Measurements from ENCODE around the gene MLH3. TPM values are rescaled to one million over a fixed set of nuclear protein-coding genes. Genes with fewer than 3 reads are reported as not detected.

Gene MLH3
- total and polyA plus RNA-seq, 2 of the 13 experiments (the other 11 are each of a cell fraction or from before 2014, with no cell fraction given): 14.4 to 24.8 TPM

DNA sequence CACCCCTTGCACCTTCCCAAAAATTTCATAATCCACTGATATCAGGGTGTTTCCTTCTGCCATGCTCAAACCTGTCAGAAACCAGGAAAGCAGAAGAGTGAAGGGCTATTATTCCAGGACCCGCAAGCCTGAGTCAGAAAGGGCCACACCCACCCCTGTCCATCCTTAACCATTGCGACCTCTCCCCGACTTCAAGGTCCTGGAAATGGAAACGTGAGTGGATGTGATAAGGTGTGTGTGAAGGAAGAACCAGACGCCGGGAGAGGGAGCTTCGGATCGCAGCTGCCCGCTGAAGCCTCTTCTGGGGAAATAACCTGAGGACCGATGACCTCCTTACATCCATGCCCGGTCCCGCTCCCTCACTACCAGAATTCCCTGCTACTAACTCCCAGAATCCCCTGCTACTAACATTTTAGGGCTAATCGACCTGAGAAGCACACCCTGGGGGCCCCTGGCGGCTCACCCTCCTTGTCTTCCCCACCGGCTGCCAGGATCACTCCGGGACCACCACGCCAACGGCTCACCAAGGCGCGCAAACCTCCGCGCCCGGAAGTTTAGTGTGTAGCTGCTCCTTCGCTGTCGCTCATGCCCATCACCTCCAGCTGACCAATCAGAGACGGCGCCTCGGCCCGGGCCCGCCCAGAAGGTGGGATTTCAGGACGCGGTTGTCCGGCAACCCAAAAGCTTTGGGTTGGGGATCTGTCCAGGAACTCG is 12.4 kb upstream of the MLH3 start, which contains the start of gene ACYP1 (continued):
- TF ChIP-seq, protein P1, sequence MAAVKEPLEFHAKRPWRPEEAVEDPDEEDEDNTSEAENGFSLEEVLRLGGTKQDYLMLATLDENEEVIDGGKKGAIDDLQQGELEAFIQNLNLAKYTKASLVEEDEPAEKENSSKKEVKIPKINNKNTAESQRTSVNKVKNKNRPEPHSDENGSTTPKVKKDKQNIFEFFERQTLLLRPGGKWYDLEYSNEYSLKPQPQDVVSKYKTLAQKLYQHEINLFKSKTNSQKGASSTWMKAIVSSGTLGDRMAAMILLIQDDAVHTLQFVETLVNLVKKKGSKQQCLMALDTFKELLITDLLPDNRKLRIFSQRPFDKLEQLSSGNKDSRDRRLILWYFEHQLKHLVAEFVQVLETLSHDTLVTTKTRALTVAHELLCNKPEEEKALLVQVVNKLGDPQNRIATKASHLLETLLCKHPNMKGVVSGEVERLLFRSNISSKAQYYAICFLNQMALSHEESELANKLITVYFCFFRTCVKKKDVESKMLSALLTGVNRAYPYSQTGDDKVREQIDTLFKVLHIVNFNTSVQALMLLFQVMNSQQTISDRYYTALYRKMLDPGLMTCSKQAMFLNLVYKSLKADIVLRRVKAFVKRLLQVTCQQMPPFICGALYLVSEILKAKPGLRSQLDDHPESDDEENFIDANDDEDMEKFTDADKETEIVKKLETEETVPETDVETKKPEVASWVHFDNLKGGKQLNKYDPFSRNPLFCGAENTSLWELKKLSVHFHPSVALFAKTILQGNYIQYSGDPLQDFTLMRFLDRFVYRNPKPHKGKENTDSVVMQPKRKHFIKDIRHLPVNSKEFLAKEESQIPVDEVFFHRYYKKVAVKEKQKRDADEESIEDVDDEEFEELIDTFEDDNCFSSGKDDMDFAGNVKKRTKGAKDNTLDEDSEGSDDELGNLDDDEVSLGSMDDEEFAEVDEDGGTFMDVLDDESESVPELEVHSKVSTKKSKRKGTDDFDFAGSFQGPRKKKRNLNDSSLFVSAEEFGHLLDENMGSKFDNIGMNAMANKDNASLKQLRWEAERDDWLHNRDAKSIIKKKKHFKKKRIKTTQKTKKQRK (IDR thresholded peaks at IDR 0.05; ENCODE audit: low read length): no peak
- TF ChIP-seq, protein P2, sequence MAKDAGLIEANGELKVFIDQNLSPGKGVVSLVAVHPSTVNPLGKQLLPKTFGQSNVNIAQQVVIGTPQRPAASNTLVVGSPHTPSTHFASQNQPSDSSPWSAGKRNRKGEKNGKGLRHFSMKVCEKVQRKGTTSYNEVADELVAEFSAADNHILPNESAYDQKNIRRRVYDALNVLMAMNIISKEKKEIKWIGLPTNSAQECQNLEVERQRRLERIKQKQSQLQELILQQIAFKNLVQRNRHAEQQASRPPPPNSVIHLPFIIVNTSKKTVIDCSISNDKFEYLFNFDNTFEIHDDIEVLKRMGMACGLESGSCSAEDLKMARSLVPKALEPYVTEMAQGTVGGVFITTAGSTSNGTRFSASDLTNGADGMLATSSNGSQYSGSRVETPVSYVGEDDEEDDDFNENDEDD (CRISPR knock-in tag; IDR thresholded peaks at IDR 0.05; ENCODE audit: borderline replicate concordance): peak; percentile 83; the same call in 1 of the 2 replicates
- TF ChIP-seq, protein P3, sequence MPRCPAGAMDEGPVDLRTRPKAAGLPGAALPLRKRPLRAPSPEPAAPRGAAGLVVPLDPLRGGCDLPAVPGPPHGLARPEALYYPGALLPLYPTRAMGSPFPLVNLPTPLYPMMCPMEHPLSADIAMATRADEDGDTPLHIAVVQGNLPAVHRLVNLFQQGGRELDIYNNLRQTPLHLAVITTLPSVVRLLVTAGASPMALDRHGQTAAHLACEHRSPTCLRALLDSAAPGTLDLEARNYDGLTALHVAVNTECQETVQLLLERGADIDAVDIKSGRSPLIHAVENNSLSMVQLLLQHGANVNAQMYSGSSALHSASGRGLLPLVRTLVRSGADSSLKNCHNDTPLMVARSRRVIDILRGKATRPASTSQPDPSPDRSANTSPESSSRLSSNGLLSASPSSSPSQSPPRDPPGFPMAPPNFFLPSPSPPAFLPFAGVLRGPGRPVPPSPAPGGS (CRISPR knock-in tag; IDR thresholded peaks at IDR 0.05): peak; percentile 38; the same call in 1 of the 2 replicates
- peak; percentile 75 for TF ChIP-seq ASH2L (IDR thresholded peaks at IDR 0.05; ENCODE audit: insufficient read length, low read depth, low read length)
- TF ChIP-seq, protein P4, sequence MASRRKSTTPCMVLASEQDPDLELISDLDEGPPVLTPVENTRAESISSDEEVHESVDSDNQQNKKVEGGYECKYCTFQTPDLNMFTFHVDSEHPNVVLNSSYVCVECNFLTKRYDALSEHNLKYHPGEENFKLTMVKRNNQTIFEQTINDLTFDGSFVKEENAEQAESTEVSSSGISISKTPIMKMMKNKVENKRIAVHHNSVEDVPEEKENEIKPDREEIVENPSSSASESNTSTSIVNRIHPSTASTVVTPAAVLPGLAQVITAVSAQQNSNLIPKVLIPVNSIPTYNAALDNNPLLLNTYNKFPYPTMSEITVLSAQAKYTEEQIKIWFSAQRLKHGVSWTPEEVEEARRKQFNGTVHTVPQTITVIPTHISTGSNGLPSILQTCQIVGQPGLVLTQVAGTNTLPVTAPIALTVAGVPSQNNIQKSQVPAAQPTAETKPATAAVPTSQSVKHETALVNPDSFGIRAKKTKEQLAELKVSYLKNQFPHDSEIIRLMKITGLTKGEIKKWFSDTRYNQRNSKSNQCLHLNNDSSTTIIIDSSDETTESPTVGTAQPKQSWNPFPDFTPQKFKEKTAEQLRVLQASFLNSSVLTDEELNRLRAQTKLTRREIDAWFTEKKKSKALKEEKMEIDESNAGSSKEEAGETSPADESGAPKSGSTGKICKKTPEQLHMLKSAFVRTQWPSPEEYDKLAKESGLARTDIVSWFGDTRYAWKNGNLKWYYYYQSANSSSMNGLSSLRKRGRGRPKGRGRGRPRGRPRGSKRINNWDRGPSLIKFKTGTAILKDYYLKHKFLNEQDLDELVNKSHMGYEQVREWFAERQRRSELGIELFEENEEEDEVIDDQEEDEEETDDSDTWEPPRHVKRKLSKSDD (CRISPR knock-in tag; IDR thresholded peaks at IDR 0.05; ENCODE audit: low read depth): no peak
- no peak for TF ChIP-seq GLI4 (CRISPR knock-in tag; IDR thresholded peaks at IDR 0.05; ENCODE audit: borderline replicate concordance)
- TF ChIP-seq, protein P5, sequence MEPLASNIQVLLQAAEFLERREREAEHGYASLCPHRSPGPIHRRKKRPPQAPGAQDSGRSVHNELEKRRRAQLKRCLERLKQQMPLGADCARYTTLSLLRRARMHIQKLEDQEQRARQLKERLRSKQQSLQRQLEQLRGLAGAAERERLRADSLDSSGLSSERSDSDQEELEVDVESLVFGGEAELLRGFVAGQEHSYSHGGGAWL (CRISPR knock-in tag; IDR thresholded peaks at IDR 0.05): peak; percentile 33; the same call in 1 of the 2 replicates
- TF ChIP-seq POLR2G (IDR thresholded peaks at IDR 0.05; ENCODE audit: low read depth, low read length): peak; percentile 69
- TF ChIP-seq ZEB1 (IDR thresholded peaks at IDR 0.05; ENCODE audit: insufficient replicate concordance, low read depth): peak; percentile 51
- TF ChIP-seq, protein P6, sequence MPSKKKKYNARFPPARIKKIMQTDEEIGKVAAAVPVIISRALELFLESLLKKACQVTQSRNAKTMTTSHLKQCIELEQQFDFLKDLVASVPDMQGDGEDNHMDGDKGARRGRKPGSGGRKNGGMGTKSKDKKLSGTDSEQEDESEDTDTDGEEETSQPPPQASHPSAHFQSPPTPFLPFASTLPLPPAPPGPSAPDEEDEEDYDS (CRISPR knock-in tag; IDR thresholded peaks at IDR 0.05): peak; percentile 45; the same call in 1 of the 2 replicates
- TF ChIP-seq, protein P7, sequence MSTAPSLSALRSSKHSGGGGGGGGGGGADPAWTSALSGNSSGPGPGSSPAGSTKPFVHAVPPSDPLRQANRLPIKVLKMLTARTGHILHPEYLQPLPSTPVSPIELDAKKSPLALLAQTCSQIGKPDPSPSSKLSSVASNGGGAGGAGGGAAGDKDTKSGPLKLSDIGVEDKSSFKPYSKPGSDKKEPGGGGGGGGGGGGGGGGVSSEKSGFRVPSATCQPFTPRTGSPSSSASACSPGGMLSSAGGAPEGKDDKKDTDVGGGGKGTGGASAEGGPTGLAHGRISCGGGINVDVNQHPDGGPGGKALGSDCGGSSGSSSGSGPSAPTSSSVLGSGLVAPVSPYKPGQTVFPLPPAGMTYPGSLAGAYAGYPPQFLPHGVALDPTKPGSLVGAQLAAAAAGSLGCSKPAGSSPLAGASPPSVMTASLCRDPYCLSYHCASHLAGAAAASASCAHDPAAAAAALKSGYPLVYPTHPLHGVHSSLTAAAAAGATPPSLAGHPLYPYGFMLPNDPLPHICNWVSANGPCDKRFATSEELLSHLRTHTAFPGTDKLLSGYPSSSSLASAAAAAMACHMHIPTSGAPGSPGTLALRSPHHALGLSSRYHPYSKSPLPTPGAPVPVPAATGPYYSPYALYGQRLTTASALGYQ (CRISPR knock-in tag; IDR thresholded peaks at IDR 0.05): no peak
- no peak for TF ChIP-seq ZNF83 (CRISPR knock-in tag; IDR thresholded peaks at IDR 0.05; ENCODE audit: borderline replicate concordance)

Data from HepG2 (cell line).